Hematopoietic multipotent progenitor cell treated with erythropoietin and hydrocortisone succinate and interleukin-3 and kit ligand, for 15 days (in vitro differentiated cells): ENCODE measurements around the gene TBC1D22B.
"Not testable (repeated sequence)": the region's sequence is repeated elsewhere in the genome, so short reads cannot be mapped to it uniquely, and the experiment has no call there.

Experiments used
- DNase-seq: peaks from one replicate; pipeline ENCODE4 v3.0.0-alpha.2; 2015; ENCODE audit warnings: low spot score

The TBC1D22B gene

GRCh38 chr6:37321516-37322415, 64.2 kb downstream of the TBC1D22B start:
- no peak for DNase-seq

GRCh38 chr6:37323580-37323979, 66.0 kb downstream of the TBC1D22B start:
- DNase-seq: no peak

GRCh38 chr6:37324131-37325033, 66.8 kb downstream of the TBC1D22B start:
- DNase-seq: peak; percentile 28

- DNase-seq: not testable (repeated sequence)
Observed at GRCh38 chr6:37330345-37330744, 72.8 kb downstream of the TBC1D22B start.

- no peak for DNase-seq
Observed at GRCh38 chr6:37331047-37331446, 73.5 kb downstream of the TBC1D22B start.

- DNase-seq: no peak
Observed at GRCh38 chr6:37332894-37333293, 75.3 kb downstream of the TBC1D22B start.

- DNase-seq: no peak
Observed at GRCh38 chr6:37334047-37334446, 76.5 kb downstream of the TBC1D22B start.

GRCh38 chr6:37338317-37338716, 80.7 kb downstream of the TBC1D22B start:
- not testable (repeated sequence) for DNase-seq

GRCh38 chr6:37338745-37339255, 81.2 kb downstream of the TBC1D22B start:
- DNase-seq: no peak

GRCh38 chr6:37339741-37340638, 82.4 kb downstream of the TBC1D22B start:
- no peak for DNase-seq

- no peak for DNase-seq
Observed at GRCh38 chr6:37340639-37340943, 83.0 kb downstream of the TBC1D22B start.

- no peak for DNase-seq
Observed at GRCh38 chr6:37343248-37343647, 85.7 kb downstream of the TBC1D22B start.

- DNase-seq: no peak
Observed at GRCh38 chr6:37344308-37344707, 86.7 kb downstream of the TBC1D22B start.

- DNase-seq: not testable (repeated sequence)
Observed at GRCh38 chr6:37345804-37346203, 88.2 kb downstream of the TBC1D22B start.

- DNase-seq: no peak
Observed at GRCh38 chr6:37347177-37347576, 89.6 kb downstream of the TBC1D22B start.

GRCh38 chr6:37347670-37348111, 90.1 kb downstream of the TBC1D22B start:
- no peak for DNase-seq

GRCh38 chr6:37351027-37351426, 93.5 kb downstream of the TBC1D22B start:
- DNase-seq: no peak

- no peak for DNase-seq
Observed at GRCh38 chr6:37352384-37352783, 94.8 kb downstream of the TBC1D22B start.

GRCh38 chr6:37353761-37354525, 96.4 kb downstream of the TBC1D22B start, which contains the start of gene RNF8:
Gene RNF8 (plus strand): TSS chr6:37353983. CDS start chr6:37354165, 182 bp downstream.
- DNase-seq: peak; percentile 79

- no peak for DNase-seq
Observed at GRCh38 chr6:37354526-37355384, 97.2 kb downstream of the TBC1D22B start.
